GM06990 (cell line): ENCODE results near the gene HIGD2A.
A peak's percentile ranks its signal among the peaks of the same experiment; 100 is the strongest.

Experiments
- DNase-seq: peaks from one replicate; pipeline ENCODE4 v3.0.0-alpha.2; 2011; ENCODE audit not compliant: insufficient read length; ENCODE audit errors: extremely low read depth
- H3K27me3 ChIP-seq: replicated peaks from 2 replicates; pipeline ENCODE4 v1.6.0; 2011; ENCODE audit warnings: low read length; ENCODE audit not compliant: control insufficient read depth, insufficient read depth
- H3K36me3 ChIP-seq: 2 replicates; pipeline ENCODE4 v1.5.1; 2011; ENCODE audit warnings: low read length; ENCODE audit not compliant: control insufficient read depth, insufficient read depth
- H3K4me3 ChIP-seq: replicated peaks from 2 replicates; pipeline ENCODE4 v1.5.1; 2011; ENCODE audit warnings: low read depth, mild to moderate bottlenecking, control low read depth, low read length
- CTCF ChIP-seq: IDR thresholded peaks from 2 replicates; pipeline ENCODE4 v1.5.1; 2011; ENCODE audit warnings: low read length, control low read depth, mild to moderate bottlenecking, inconsistent platforms; ENCODE audit not compliant: insufficient read depth, poor library complexity, severe bottlenecking

HIGD2A gene

DNA sequence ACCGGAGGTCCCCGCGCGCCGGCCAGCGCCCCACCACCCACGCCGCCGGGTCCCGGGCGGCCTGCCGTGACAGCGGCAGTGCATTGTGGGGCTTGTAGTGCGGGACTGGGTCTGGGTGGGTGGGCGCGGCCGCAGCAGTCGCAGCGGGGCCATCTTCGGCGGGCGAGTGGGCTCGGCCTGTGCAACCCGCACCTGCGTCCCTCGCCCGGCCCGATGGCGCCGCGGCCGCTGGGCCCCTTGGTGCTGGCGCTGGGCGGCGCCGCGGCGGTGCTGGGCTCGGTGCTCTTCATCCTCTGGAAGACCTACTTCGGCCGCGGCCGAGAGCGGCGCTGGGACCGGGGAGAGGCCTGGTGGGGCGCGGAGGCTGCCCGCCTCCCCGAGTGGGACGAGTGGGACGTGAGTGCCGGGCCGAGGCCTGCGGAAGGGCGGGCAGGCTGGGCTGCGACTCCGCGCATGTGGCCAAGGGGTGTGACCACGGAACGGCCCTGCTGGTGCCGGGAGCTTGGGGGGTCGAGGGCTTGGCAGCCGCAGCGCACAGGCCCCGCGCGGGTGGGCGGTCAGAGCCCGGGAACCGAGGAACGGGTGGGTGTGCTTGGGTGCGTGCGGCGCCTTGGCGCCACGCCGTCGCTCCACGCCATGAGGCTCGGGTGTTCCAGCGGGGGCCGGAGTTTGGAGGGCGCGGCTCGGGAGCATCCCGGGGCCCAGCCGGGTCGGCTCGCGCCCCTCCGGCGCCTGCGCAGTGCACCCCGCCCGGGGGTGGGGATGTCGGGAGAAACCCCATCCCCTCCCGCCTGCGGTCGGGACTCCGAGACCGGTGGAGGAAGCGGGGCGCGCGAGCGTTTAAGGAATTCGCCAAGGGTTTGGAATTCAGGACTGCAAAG lies 23.0 kb upstream of the HIGD2A start, which contains the start of gene ARL10:
TSS of gene ARL10 (plus strand) at position 137 of the 881 bp plus-strand sequence. CDS start at position 214, 77 bp downstream.
- no peaks in the 10 kb centered on the region for H3K27me3 ChIP-seq
- H3K4me3 ChIP-seq: peak within 1 kb of the TSS; percentile 70
- H3K36me3 ChIP-seq: no peaks in the 10 kb centered on the region; the same call in 1 of the 2 replicates
- TF ChIP-seq CTCF: no peak
- peak; percentile 73 for DNase-seq

DNA sequence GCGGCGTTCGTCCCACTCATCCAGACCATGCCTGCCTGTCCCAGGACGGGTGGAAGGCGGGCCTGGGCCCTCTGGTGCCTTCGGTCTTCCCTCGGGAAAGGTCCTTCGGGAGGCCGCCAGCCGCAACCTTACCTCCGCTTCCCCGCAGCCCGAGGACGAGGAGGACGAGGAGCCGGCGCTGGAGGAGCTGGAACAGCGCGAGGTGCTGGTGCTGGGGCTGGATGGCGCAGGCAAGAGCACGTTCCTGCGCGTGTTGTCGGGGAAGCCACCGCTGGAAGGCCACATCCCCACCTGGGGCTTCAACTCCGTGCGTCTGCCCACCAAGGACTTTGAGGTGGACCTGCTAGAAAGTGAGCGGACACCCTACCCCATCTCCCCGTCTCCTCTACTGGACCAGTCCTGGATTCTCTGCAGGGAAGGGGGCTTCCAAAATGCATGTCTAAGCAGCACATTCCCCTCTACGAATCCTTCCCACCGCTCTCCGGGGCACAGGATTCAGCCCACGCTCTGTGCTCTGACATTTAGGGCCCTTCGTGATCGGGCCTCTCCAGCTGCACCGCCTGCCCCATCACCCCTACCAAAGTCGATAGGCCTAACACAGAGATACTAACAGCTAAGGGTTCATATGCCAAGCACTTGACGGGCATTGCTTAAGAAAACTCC lies 22.2 kb upstream of the HIGD2A start:
- H3K36me3 ChIP-seq: no peaks in the 10 kb centered on the region; the same call in 1 of the 2 replicates
- no peak for TF ChIP-seq CTCF
- DNase-seq: peak; percentile 23
- H3K27me3 ChIP-seq: no peaks in the 10 kb centered on the region
- peak overlapping the region; percentile 70 for H3K4me3 ChIP-seq

DNA sequence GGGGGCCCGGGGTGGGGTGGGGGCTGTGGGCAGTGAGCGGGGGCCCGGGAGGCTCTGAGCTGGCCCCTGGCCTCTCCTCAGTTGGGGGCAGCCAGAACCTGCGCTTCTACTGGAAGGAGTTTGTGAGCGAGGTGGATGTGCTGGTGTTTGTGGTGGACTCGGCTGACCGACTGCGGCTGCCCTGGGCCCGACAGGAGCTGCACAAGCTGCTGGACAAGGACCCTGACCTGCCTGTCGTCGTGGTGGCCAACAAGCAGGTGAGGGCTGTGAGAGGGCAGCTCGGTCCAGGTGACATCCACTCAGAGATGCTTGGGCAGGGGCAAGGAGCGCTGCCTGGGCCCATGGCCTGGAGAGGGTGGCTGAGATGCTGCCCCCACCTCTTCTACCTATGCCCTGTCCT lies 19.8 kb upstream of the HIGD2A start:
- H3K27me3 ChIP-seq: no peaks in the 10 kb centered on the region
- no peaks in the 10 kb centered on the region; the same call in none of the 2 replicates for H3K36me3 ChIP-seq
- DNase-seq: no peak
- H3K4me3 ChIP-seq: no peak overlapping the region
- no peak for TF ChIP-seq CTCF

GRCh38 chr5:176369934-176370711 lies 18.4 kb upstream of the HIGD2A start:
- Histone ChIP-seq H3K27me3 (no peaks in the 10 kb centered on the region), H3K4me3 (no peak overlapping the region), H3K36me3 (no peaks in the 10 kb centered on the region; the same call in none of the 2 replicates)
- DNase-seq: no peak
- TF ChIP-seq CTCF: no peak

GRCh38 chr5:176371621-176372539 lies 16.7 kb upstream of the HIGD2A start:
- TF ChIP-seq CTCF: no peak
- H3K27me3 ChIP-seq: no peaks in the 10 kb centered on the region
- DNase-seq: no peak

More at GRCh38 chr5:176371621-176372539, 16.7 kb upstream of the HIGD2A start:
- Histone ChIP-seq H3K36me3 (no peaks in the 10 kb centered on the region; the same call in none of the 2 replicates), H3K4me3 (no peak overlapping the region)
